ENCODE data around the gene PAX5.

Gene PAX5

DNA sequence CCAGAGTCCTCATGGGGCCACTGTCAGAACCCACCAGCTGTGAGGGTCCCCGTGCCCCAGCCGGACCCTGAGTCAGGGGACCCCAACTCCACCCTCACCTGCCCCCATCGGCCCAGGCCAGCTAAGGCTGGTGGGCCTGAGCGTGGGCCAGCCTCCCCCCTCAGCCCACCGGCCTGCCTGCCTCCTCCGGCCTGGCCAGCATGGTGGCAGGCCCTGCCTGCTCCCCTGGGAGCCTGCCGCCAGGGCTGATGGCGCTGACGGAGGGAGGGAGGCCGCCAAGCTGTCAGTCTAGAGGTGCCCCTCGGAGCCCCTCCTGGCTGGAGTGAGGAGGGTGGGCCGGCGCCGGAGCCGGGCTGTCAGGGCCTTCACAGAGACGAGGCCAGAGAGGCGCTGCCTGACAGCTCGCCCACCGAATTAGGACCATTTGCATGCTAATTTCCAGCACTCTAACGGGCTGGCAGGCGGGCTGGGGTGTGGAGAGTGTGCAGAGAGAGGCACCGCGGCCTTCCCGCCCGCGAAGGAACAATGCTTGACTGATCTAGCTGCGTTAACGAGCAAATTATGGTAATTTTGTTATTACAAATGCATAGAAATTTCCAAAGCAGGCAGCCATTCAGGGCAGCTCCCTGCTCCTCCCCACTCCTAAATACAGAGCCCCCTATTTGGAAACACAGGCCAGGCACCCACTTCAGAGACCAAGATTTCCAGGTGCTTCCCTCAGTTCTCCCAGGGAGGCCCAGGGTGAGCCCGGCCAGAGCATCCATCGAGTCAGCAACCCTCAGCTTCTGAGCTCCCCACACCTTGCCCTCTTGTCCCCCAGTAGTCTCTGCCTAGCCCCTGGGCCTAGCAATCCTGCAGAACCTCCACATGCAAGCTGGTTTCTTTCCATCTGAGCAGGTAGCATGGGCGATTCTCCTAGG is 169.3 kb downstream of the PAX5 start:
- H3K9me3 ChIP-seq (ENCODE audit: control insufficient read depth, insufficient read depth, low read depth, low read length): no peaks in the 10 kb centered on the region
- H3K36me3 ChIP-seq (ENCODE audit: control insufficient read depth, insufficient read depth, low read length): no peaks in the 10 kb centered on the region
- peaks cover 23% of the 10 kb centered on the region for H3K4me1 ChIP-seq (ENCODE audit: control insufficient read depth, insufficient read depth, low read length)
- H3K9ac ChIP-seq (ENCODE audit: low read length): no peak overlapping the region
- H3K27me3 ChIP-seq (ENCODE audit: control insufficient read depth, insufficient read depth, low read length): peaks cover 58% of the 10 kb centered on the region
- H3K4me3 ChIP-seq (ENCODE audit: low read depth, low read length): no peak overlapping the region
- no peak overlapping the region for H3K27ac ChIP-seq (ENCODE audit: low read depth, low read length)

GRCh38 chr9:36862206-36863145 is 171.6 kb downstream of the PAX5 start:
- H3K9ac ChIP-seq (ENCODE audit: low read length): no peak overlapping the region
- no peaks in the 10 kb centered on the region for H3K9me3 ChIP-seq (ENCODE audit: control insufficient read depth, insufficient read depth, low read depth, low read length)
- H3K36me3 ChIP-seq (ENCODE audit: control insufficient read depth, insufficient read depth, low read length): no peaks in the 10 kb centered on the region
- H3K4me1 ChIP-seq (ENCODE audit: control insufficient read depth, insufficient read depth, low read length): peaks cover 27% of the 10 kb centered on the region
- H3K4me3 ChIP-seq (ENCODE audit: low read depth, low read length): no peak overlapping the region
- H3K27ac ChIP-seq (ENCODE audit: low read depth, low read length): no peak overlapping the region
- peaks cover 48% of the 10 kb centered on the region for H3K27me3 ChIP-seq (ENCODE audit: control insufficient read depth, insufficient read depth, low read length)

GRCh38 chr9:36861528-36862205 is 172.4 kb downstream of the PAX5 start:
- Histone ChIP-seq H3K4me1 (ENCODE audit: control insufficient read depth, insufficient read depth, low read length) (peaks cover 27% of the 10 kb centered on the region), H3K36me3 (ENCODE audit: control insufficient read depth, insufficient read depth, low read length) (no peaks in the 10 kb centered on the region), H3K9ac (ENCODE audit: low read length) (no peak overlapping the region), H3K9me3 (ENCODE audit: control insufficient read depth, insufficient read depth, low read depth, low read length) (no peaks in the 10 kb centered on the region), H3K27me3 (ENCODE audit: control insufficient read depth, insufficient read depth, low read length) (peaks cover 43% of the 10 kb centered on the region), H3K27ac (ENCODE audit: low read depth, low read length) (no peak overlapping the region), H3K4me3 (ENCODE audit: low read depth, low read length) (no peak overlapping the region)

DNA sequence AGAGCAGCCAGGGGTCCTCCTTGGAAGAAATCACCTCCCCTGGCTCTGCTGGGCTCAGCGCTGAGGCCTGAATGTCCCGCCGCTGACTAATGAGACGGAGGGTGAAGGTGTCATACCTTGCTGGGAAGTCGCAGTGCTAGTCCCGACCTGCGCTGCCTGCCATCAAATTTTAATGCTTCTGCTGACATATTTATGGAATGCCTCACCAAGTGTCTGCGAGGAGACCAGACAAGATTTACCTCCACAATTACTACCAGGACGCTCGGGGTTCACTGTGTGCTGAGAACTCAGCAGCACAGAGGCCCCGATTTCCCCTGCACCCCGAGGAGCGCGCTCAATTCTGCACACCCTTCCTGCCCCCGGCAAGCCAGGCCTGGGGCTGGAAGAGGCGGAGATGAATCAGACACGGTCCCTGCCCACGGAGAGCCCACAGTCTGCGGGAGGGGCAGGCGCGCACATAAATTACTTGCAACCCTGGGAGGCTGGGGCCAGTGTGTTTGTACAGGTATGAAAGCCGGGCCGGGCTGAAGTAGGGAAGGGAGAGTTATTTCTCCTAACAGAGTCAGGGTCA is 175.2 kb downstream of the PAX5 start:
- Histone ChIP-seq H3K9ac (ENCODE audit: low read length) (no peak overlapping the region), H3K4me1 (ENCODE audit: control insufficient read depth, insufficient read depth, low read length) (peaks cover 22% of the 10 kb centered on the region), H3K4me3 (ENCODE audit: low read depth, low read length) (no peak overlapping the region), H3K27me3 (ENCODE audit: control insufficient read depth, insufficient read depth, low read length) (peaks cover 16% of the 10 kb centered on the region), H3K27ac (ENCODE audit: low read depth, low read length) (no peak overlapping the region), H3K36me3 (ENCODE audit: control insufficient read depth, insufficient read depth, low read length) (no peaks in the 10 kb centered on the region), H3K9me3 (ENCODE audit: control insufficient read depth, insufficient read depth, low read depth, low read length) (no peaks in the 10 kb centered on the region)

GRCh38 chr9:36855448-36856315 is 178.4 kb downstream of the PAX5 start:
- Histone ChIP-seq H3K4me1 (ENCODE audit: control insufficient read depth, insufficient read depth, low read length) (peaks cover 26% of the 10 kb centered on the region), H3K36me3 (ENCODE audit: control insufficient read depth, insufficient read depth, low read length) (no peaks in the 10 kb centered on the region), H3K9ac (ENCODE audit: low read length) (no peak overlapping the region)

DNA sequence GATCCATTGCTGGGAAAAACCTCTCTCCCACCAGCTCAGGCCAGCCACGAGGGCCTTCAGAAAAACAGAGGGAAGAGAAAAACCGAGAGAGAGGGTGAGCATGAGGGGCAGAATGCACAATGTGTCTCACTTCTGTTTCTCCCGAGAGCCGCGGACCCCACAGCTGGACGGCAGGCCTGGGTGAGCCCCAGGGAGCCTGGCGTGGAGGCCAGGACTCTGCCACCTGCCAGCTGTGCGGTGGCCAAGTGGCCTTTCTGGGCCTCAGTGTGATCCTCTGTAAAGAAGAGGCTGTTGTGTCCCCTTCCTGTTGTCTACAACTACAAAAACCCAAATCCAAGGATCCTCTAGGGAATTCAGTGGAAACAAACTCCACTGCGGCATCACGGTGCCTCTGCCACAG is 179.3 kb downstream of the PAX5 start:
- no peaks in the 10 kb centered on the region for H3K9me3 ChIP-seq (ENCODE audit: control insufficient read depth, insufficient read depth, low read depth, low read length)
- no peak overlapping the region for H3K4me3 ChIP-seq (ENCODE audit: low read depth, low read length)
- H3K27me3 ChIP-seq (ENCODE audit: control insufficient read depth, insufficient read depth, low read length): no peaks in the 10 kb centered on the region
- H3K36me3 ChIP-seq (ENCODE audit: control insufficient read depth, insufficient read depth, low read length): no peaks in the 10 kb centered on the region
- H3K4me1 ChIP-seq (ENCODE audit: control insufficient read depth, insufficient read depth, low read length): peaks cover 22% of the 10 kb centered on the region
- H3K27ac ChIP-seq (ENCODE audit: low read depth, low read length): no peak overlapping the region
- no peak overlapping the region for H3K9ac ChIP-seq (ENCODE audit: low read length)

More at GRCh38 chr9:36855448-36856315, 178.4 kb downstream of the PAX5 start:
- Histone ChIP-seq H3K4me3 (ENCODE audit: low read depth, low read length) (no peak overlapping the region), H3K27ac (ENCODE audit: low read depth, low read length) (no peak overlapping the region), H3K27me3 (ENCODE audit: control insufficient read depth, insufficient read depth, low read length) (no peaks in the 10 kb centered on the region), H3K9me3 (ENCODE audit: control insufficient read depth, insufficient read depth, low read depth, low read length) (no peaks in the 10 kb centered on the region)

DNA sequence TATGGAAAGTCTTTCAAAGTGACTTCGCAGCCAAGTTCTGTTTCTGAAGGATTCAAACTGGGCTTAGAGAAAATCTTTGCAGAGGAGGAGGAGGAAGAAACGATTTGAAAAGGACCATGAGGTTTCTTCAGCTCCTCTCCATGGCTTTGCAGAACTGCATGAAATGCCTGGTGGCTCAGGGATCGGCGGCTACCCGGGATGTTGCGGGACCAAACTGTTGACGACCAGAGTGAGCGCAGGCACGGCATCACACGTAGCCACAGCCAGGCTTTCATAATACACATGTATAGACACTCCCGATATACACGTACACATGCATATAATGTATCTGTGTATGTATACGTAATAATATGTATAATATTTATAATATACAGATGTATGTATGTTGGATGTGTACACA is 180.0 kb downstream of the PAX5 start:
- H3K27me3 ChIP-seq (ENCODE audit: control insufficient read depth, insufficient read depth, low read length): no peaks in the 10 kb centered on the region
- H3K4me1 ChIP-seq (ENCODE audit: control insufficient read depth, insufficient read depth, low read length): peaks cover 15% of the 10 kb centered on the region; the same call in 1 of the 2 replicates
- H3K27ac ChIP-seq (ENCODE audit: low read depth, low read length): no peak overlapping the region
- no peak overlapping the region for H3K4me3 ChIP-seq (ENCODE audit: low read depth, low read length)
- no peak overlapping the region for H3K9ac ChIP-seq (ENCODE audit: low read length)
- H3K36me3 ChIP-seq (ENCODE audit: control insufficient read depth, insufficient read depth, low read length): no peaks in the 10 kb centered on the region
- H3K9me3 ChIP-seq (ENCODE audit: control insufficient read depth, insufficient read depth, low read depth, low read length): no peaks in the 10 kb centered on the region

- no peaks in the 10 kb centered on the region for H3K36me3 ChIP-seq (ENCODE audit: control insufficient read depth, insufficient read depth, low read length)
- no peak overlapping the region for H3K4me3 ChIP-seq (ENCODE audit: low read depth, low read length)
- H3K9me3 ChIP-seq (ENCODE audit: control insufficient read depth, insufficient read depth, low read depth, low read length): no peaks in the 10 kb centered on the region
- H3K27ac ChIP-seq (ENCODE audit: low read depth, low read length): no peak overlapping the region
- H3K9ac ChIP-seq (ENCODE audit: low read length): no peak overlapping the region
- no peaks in the 10 kb centered on the region for H3K27me3 ChIP-seq (ENCODE audit: control insufficient read depth, insufficient read depth, low read length)
- H3K4me1 ChIP-seq (ENCODE audit: control insufficient read depth, insufficient read depth, low read length): peaks cover 15% of the 10 kb centered on the region; the same call in 1 of the 2 replicates
These were observed 180.8 kb downstream of the PAX5 start for GRCh38 chr9:36853233-36853632.

GRCh38 chr9:36849943-36850342 is 184.1 kb downstream of the PAX5 start:
- Histone ChIP-seq H3K36me3 (ENCODE audit: control insufficient read depth, insufficient read depth, low read length) (no peaks in the 10 kb centered on the region), H3K9me3 (ENCODE audit: control insufficient read depth, insufficient read depth, low read depth, low read length) (no peaks in the 10 kb centered on the region), H3K27ac (ENCODE audit: low read depth, low read length) (no peak overlapping the region), H3K4me3 (ENCODE audit: low read depth, low read length) (no peak overlapping the region), H3K4me1 (ENCODE audit: control insufficient read depth, insufficient read depth, low read length) (peaks cover 10% of the 10 kb centered on the region; the same call in 1 of the 2 replicates), H3K27me3 (ENCODE audit: control insufficient read depth, insufficient read depth, low read length) (no peaks in the 10 kb centered on the region), H3K9ac (ENCODE audit: low read length) (no peak overlapping the region)

GRCh38 chr9:36848946-36849345 is 185.1 kb downstream of the PAX5 start:
- no peaks in the 10 kb centered on the region for H3K27me3 ChIP-seq (ENCODE audit: control insufficient read depth, insufficient read depth, low read length)
- no peaks in the 10 kb centered on the region for H3K36me3 ChIP-seq (ENCODE audit: control insufficient read depth, insufficient read depth, low read length)
- H3K4me1 ChIP-seq (ENCODE audit: control insufficient read depth, insufficient read depth, low read length): peaks cover 9% of the 10 kb centered on the region; the same call in 1 of the 2 replicates
- H3K27ac ChIP-seq (ENCODE audit: low read depth, low read length): no peak overlapping the region
- no peaks in the 10 kb centered on the region for H3K9me3 ChIP-seq (ENCODE audit: control insufficient read depth, insufficient read depth, low read depth, low read length)
- H3K4me3 ChIP-seq (ENCODE audit: low read depth, low read length): no peak overlapping the region
- no peak overlapping the region for H3K9ac ChIP-seq (ENCODE audit: low read length)
